Osteoblast (primary cell): Measurements from ENCODE around the gene KCNA1. TPM values are rescaled to one million over a fixed set of nuclear protein-coding genes. Genes with fewer than 3 reads are reported as not detected.

ENCODE experiments used
- DNase-seq: peaks from one replicate; pipeline ENCODE4 v3.0.0; 2011; ENCODE audit warnings: low spot score, mixed read lengths; ENCODE audit not compliant: insufficient read length; ENCODE audit errors: missing footprints
- H2AFZ ChIP-seq: 2 replicates; pipeline ENCODE4 v1.6.0; 2011; ENCODE audit warnings: mild to moderate bottlenecking, low read length
- H3K27ac ChIP-seq: 2 replicates; pipeline ENCODE4 v1.5.1; 2011; ENCODE audit warnings: mild to moderate bottlenecking, low read depth, low read length, moderate library complexity
- H3K27me3 ChIP-seq: 2 replicates; pipeline ENCODE4 v1.6.0; 2012; ENCODE audit warnings: mild to moderate bottlenecking, control low read depth, inconsistent platforms, low read length, moderate library complexity; ENCODE audit not compliant: insufficient read depth
- H3K36me3 ChIP-seq: 2 replicates; pipeline ENCODE4 v1.5.1; 2011; ENCODE audit warnings: mild to moderate bottlenecking, low read length, control low read depth, moderate library complexity; ENCODE audit not compliant: insufficient read depth
- H3K4me1 ChIP-seq: 2 replicates; pipeline ENCODE4 v1.5.1; 2011; ENCODE audit warnings: mild to moderate bottlenecking, low read length, control low read depth, moderate library complexity; ENCODE audit not compliant: insufficient read depth
- H3K4me2 ChIP-seq: 2 replicates; pipeline ENCODE4 v1.6.0; 2011; ENCODE audit warnings: mild to moderate bottlenecking, low read length; ENCODE audit not compliant: insufficient read depth
- H3K4me3 ChIP-seq: fragments of 200-600 bp; sonication (generic); 3 replicates; pipeline ENCODE4 v1.5.1; 2012; ENCODE audit warnings: mild to moderate bottlenecking, low read length, inconsistent platforms; ENCODE audit not compliant: insufficient read depth
- H3K79me2 ChIP-seq: 2 replicates; pipeline ENCODE4 v1.6.0; 2012; ENCODE audit warnings: mild to moderate bottlenecking, low read length, control low read depth, inconsistent platforms; ENCODE audit not compliant: insufficient read depth
- H3K9me3 ChIP-seq: 2 replicates; pipeline ENCODE4 v1.5.1; 2011; ENCODE audit warnings: low read depth, low read length, control low read depth
- H4K20me1 ChIP-seq: 2 replicates; pipeline ENCODE4 v1.6.0; 2012; ENCODE audit warnings: mild to moderate bottlenecking, low read length, control low read depth; ENCODE audit not compliant: insufficient read depth
- CTCF ChIP-seq: IDR thresholded peaks from 2 replicates; pipeline ENCODE4 v1.5.1; 2011; ENCODE audit warnings: mild to moderate bottlenecking, low read depth, low read length, moderate library complexity; ENCODE audit errors: extremely low read depth
- total RNA-seq: library from RNA; depleted of rRNA; stranded (reverse); fragments of >200 nt; gene quantifications from 2 replicates; pipeline ENCODE4 v1.2.3, GENCODE V29; 2012

KCNA1 gene
- total RNA-seq, 1 donor = under 0.01 TPM

- no peaks in the 10 kb centered on the region for H3K9me3 ChIP-seq
- no peak overlapping the region for H3K4me3 ChIP-seq
- H3K4me2 ChIP-seq = no peak overlapping the region
- no peaks in the 10 kb centered on the region for H3K79me2 ChIP-seq
- no peak overlapping the region for H3K27ac ChIP-seq
- no peaks in the 10 kb centered on the region for H4K20me1 ChIP-seq
- no peaks in the 10 kb centered on the region for H3K36me3 ChIP-seq
- no peak for DNase-seq
- H3K27me3 ChIP-seq = no peaks in the 10 kb centered on the region
- no peaks in the 10 kb centered on the region for H3K4me1 ChIP-seq
- no peak overlapping the region for H2AFZ ChIP-seq
- TF ChIP-seq CTCF = no peak
Observed at GRCh38 chr12:4958697-4959375, 49.1 kb downstream of the KCNA1 start.

DNA sequence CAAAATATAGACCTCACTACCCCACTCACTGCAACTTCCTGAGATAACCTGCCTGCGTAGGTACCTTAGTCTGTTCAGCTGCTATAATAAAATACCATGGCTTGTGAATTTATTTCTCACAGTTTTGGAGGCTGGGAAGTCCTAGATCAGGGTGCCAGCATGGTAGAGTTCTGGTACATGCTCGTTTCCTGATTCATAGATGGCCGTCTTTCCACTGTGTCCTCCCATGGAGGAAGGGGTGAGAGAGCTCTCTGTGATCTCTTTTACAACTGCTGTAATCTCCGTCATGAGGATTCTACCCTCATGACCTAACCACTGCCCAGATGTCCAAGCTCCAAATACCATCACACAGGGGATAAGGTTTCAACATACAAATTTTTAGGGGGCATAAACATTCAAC, 49.7 kb downstream of the KCNA1 start:
- Histone ChIP-seq H4K20me1 (no peaks in the 10 kb centered on the region), H2AFZ (no peak overlapping the region), H3K36me3 (no peaks in the 10 kb centered on the region), H3K27ac (no peak overlapping the region), H3K4me1 (no peaks in the 10 kb centered on the region), H3K27me3 (no peaks in the 10 kb centered on the region), H3K79me2 (no peaks in the 10 kb centered on the region), H3K4me3 (no peak overlapping the region), H3K9me3 (no peaks in the 10 kb centered on the region), H3K4me2 (no peak overlapping the region)
- no peak for TF ChIP-seq CTCF
- DNase-seq = no peak

DNA sequence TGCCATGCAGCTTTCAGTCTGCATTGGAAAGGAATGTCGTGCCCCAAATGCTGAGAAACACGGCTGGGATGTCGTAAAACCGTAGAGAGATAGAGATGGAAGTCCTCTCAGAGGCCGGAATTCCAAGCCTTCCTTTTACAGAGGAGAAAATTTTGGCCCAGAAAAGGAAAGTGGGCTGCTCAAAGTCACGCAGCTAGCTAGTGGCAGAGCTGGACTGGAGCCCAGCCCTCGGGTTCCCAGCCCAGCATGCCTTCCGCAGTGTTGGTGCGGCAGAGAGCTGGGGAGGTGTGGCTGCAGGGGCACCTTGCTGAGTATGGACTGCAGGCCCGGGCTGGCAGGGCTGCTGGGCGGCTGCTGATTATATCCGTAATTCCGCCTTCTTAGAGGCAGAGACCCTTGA, 50.3 kb downstream of the KCNA1 start:
- H3K4me3 ChIP-seq = no peak overlapping the region
- no peaks in the 10 kb centered on the region for H4K20me1 ChIP-seq
- DNase-seq = no peak
- H3K27me3 ChIP-seq = no peaks in the 10 kb centered on the region
- H3K36me3 ChIP-seq = no peaks in the 10 kb centered on the region
- H3K9me3 ChIP-seq = no peaks in the 10 kb centered on the region
- no peaks in the 10 kb centered on the region for H3K79me2 ChIP-seq
- no peak overlapping the region for H2AFZ ChIP-seq
- H3K4me1 ChIP-seq = no peaks in the 10 kb centered on the region
- H3K27ac ChIP-seq = no peak overlapping the region
- no peak overlapping the region for H3K4me2 ChIP-seq
- no peak for TF ChIP-seq CTCF

- no peaks in the 10 kb centered on the region for H3K27me3 ChIP-seq
- TF ChIP-seq CTCF = no peak
- no peaks in the 10 kb centered on the region for H3K9me3 ChIP-seq
- H4K20me1 ChIP-seq = no peaks in the 10 kb centered on the region
- no peaks in the 10 kb centered on the region for H3K4me1 ChIP-seq
- no peak overlapping the region for H3K4me2 ChIP-seq
- no peaks in the 10 kb centered on the region for H3K36me3 ChIP-seq
- DNase-seq = no peak
- H3K79me2 ChIP-seq = no peaks in the 10 kb centered on the region
- no peak overlapping the region for H3K4me3 ChIP-seq
- H2AFZ ChIP-seq = no peak overlapping the region
- no peak overlapping the region for H3K27ac ChIP-seq
Observed at GRCh38 chr12:4960547-4960946, 50.8 kb downstream of the KCNA1 start.
